CD4-positive, alpha-beta T cell treated with Interleukin-15 for 1 hour (primary cell): ENCODE results near the gene TMTC4.
"Not testable (repeated sequence)": the region's sequence is repeated elsewhere in the genome, so short reads cannot be mapped to it uniquely, and the experiment has no call there.

Source experiments
- DNase-seq: peaks from one replicate; pipeline ENCODE4 v3.0.0-alpha.2; 2020

Gene TMTC4

DNA sequence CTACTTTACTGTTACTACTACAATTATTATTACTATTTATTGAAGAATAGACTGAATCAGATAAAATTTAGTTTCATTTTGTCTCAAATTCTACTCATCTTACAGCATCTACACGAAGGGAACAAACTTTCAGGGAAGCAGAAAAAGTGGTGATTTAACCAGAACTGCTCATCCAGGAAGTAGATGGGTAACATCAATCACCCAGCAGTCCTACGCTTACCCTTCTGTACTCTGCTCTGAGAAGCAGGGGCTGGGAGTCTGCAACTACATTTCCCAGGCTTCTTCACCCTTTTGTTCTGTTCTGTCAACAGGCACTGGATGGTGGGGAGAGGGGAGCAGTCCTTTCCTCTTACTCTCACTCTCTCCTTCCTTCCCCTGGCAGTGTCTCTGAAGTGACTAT lies 54.7 kb downstream of the TMTC4 start:
- DNase-seq: no peak

DNA sequence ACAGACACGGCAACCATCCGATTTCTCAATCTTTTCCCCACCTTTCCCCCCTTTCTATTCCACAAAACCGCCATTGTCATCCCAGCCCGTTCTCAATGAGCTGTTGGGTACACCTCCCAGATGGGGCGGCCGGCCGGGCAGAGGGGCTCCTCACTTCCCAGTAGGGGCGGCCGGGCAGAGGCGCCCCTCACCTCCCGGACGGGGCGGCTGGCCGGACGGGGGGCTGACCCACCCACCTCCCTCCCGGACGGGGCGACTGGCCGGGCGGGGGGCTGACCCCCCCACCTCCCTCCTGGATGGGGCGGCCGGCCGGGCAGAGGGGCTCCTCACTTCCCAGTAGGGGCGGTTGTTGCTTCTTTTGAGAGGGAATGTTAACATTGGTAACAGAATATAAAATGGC lies 55.7 kb downstream of the TMTC4 start:
- not testable (repeated sequence) for DNase-seq

DNA sequence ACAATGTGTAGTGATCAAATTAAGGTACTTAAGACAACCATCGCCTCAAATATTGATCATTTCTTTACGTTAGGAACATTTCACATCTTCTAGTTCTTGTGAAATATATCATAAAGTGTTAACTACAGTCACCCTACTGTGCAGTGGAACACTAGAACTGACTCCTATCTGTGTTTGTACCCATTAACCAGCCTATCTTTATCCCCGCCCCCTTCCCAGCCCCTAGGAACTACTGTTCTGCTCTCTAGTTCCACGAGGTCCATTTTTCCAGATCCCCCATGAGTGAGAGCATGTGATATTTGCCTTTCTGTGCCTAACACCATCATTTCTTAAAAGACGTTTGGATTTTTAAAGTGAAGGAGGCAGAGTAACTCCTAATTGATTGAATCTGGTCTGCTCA lies 61.6 kb downstream of the TMTC4 start:
- DNase-seq: no peak

DNA sequence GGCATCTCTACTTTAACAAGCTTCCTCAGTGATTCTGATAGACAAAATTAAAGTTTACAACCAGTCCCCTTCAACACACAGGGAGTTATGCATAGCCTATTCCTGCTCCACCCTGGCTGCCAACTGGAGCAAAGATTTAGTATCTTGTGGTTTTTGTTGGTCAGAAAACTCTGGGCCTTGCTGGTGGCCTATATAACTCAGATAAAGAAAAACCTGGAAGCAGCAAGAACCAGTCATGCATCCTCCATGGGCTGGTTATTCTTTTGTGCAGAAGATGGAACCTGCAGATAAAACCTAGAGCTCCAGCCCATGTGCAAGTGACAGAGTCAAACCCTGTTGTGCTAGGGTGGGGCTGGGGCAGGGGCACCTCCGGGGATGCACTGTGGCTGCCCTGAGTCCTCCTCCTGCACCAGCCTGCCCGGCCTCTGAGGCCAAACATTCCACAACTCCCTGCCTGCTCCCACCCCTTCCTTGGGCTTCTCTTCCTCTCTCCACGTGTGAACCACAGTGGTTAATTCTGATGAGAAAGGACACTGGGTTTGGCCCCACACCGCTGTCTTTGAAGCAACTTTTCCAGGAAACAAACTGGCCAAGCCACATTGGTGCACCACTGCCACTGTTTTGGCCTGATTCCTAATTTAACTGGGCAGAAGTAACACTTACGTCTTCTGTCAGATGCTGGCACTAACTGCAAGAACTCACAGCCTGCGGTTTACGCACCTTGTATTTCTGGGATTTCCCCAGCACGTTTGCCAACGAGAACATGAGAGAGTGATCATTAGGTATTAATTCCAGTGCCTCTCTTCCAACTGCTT lies 62.7 kb downstream of the TMTC4 start:
- DNase-seq: peak; percentile 19

DNA sequence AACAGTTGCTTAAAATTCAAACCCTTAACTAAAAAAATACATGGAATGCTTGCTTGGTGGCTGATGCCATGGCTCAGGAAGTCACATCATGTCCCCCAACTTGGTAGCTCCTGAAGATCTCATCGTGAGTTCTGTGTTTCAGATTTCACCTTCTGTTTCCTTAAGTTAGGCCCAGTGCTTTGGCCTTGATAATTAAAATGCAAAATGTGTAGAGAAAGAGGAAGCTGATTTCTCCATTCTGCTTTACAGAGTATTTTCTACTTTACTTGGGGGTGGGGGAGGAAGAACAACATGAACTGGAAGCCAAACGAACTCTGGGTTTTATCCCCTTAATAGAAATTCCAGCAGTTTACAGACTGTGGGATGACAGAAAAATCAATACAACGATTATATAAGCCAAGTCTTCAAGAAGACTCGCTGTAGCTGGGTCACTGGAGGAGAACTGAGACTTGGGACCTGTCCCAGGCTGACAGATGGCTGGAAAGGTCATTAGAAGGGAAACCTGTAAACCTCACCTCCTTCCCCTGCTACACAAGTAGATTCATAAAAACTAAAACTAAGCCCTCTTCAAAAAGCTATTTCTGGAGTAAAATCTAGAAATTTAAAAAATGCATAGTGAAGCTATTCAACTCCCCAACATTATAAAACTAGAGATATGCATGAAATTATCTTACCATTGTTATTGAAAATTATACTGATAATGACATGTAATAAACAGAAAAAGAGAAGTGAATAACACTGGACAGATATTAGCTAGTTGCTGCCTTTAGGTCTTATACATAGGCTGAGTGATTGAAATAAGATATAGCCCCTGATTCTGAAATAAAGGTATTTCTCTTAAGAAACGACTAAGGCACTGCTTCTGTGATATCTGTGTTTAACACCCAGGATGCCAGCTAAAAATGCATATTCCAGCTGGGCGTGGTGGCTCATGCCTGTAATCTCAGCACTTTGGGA lies 63.9 kb downstream of the TMTC4 start:
- DNase-seq: no peak

DNA sequence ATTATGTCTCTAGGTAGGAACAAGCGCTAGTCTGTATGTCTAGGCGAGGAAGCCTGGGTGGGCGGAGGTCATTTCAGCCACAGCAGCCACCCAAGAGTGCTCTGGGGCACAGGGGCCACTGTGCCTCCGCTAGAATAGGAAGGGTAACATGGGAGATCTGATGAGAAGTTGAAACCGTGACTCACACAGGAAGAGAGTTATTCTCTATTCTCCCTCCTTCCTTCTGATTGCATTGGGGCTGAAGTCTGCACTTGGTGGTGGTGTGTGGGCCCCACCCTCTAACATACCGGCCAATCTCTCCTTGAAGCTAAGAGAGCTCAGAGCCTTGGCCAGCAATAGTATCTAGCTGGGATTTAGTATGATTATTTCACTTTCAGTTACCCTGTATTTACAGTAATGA lies 65.7 kb downstream of the TMTC4 start:
- DNase-seq: peak; percentile 27

DNA sequence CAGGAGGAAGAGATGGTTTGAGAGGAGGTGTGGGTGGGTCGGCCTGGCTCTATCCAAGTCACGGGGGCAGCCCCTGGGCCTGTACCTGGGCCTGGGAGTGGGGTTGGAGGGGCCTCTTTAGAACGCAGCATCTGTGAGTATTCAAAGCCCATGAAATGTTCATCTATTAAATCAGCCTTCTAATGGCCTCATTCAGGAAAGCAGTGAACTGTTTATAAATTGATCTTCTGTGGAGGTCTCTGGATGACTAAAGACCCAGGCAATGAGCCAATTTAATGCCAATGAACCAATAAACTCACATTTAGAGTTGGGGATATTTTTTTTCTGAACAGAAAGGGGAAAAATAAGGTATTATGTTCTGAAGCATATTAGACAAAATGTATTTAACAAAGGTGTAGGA lies 66.1 kb downstream of the TMTC4 start:
- no peak for DNase-seq

DNA sequence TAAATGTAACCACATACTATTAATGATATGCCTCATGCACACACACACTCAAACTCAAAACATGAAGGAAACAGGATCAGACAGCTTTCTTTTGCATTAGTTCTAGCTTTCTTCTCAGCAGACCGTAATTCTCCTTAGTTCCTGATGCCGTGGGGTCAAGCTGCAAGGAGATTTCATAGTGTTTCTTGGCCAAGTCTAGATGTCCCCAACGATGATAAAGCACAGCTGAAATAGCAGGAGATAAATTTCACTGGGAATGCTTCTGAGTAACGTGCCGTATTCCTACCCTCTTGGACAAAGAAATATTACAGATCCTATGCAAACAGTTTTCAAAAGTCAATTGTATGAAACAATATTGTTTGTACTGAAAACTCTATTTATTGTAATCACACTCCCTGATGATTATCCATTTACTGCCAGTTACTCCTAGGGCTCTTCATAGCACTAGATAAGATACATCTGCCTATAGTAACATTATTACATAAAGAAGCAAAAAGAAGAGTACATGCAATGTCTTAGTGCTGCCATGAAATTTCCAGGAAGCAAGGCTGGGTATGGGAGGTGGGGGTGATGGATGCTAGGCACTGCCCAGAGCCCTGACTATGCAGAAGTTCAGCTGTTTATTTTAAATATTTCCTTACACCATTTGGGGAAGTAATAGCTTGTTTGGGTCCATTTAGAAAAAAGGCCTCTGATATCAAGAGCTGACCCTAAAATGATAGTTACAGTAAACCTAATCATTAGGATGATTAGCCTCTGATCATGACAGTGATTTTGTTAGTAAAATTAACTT lies 69.5 kb downstream of the TMTC4 start:
- DNase-seq: no peak

DNA sequence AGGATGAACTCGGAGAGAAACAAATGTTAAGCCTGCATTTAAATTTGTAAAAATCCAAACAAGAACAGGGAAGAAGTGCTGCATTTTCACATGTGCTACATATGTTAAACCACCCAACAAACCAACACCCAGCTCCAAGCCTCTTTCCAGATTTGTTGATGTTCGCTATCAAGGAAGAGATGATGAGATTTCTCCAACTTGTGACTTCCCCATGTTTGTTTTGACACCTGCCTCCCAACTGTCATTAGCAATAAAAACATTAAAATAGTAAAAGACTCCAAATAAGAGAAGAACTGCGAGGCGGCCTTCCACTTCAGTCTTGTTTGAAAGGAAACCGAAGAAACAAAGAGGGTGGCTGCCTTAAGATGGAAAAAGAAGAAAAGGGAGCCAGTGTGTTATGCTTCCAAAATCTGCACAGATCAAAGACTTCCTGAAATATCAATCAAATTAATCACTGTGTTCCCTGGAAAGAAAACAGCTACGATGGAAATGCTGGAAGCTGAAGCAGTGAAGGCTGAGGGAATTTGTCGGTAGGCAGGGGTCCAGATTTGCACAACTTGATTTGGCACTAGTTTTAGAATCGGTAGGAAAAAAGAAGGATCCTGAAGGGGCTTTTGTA lies 72.0 kb downstream of the TMTC4 start:
- DNase-seq: no peak

DNA sequence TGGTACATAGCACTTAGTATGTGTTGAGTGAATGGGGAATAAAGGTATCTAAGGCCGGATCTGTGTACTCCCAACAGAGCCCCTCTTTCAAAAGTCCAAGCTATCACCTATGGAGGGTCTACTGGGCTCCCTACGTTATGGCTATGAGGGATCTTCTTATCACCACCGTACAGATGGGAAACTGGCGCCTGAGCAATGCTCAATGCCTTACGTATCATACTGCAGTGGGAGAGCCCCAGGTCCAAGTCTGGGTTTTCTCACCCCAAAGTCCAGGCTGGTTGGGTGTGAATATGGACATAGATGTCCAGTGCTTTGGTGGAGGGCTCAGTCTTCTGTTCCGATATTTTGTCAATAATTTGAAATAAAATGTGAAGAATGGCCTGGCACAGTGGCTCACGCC lies 72.9 kb downstream of the TMTC4 start:
- no peak for DNase-seq

DNA sequence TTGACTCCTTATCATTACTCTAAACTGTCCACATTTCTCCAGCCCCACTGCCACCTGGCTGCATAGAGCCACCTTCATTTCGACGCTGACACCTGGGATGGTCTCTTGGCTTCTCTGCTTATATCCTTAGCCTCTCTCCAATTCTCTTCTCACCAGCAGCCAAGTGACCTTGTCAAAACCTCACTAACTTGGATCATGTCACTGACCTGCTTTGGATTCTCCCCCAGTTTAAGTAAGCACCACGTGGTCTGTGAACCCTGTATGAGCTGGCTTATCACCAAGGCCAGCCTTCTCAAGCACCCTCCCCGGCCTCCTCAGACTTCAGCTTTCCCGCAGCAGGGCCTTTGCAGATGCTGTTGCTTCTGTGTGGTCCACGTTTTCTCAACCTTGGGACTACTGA lies 73.7 kb downstream of the TMTC4 start:
- DNase-seq: no peak

DNA sequence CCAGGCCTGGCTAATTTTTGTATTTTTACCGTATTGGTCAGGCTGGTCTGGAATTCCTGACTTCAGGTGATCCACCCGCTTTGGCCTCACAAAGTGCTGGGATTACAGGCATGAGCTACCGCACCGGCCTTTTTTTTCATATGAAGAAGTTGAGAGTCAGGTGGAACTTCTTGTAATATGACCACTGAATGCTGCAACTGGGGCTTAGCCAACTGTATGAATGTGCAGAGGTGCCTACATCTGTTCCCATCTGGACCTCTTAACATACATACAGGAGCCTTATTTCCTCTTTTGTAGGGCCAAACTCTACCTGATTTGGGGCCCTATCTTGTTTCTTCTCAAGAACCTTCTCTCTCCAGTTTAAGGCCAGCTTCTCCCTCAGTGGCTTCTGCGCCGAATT lies 74.1 kb downstream of the TMTC4 start:
- no peak for DNase-seq

DNA sequence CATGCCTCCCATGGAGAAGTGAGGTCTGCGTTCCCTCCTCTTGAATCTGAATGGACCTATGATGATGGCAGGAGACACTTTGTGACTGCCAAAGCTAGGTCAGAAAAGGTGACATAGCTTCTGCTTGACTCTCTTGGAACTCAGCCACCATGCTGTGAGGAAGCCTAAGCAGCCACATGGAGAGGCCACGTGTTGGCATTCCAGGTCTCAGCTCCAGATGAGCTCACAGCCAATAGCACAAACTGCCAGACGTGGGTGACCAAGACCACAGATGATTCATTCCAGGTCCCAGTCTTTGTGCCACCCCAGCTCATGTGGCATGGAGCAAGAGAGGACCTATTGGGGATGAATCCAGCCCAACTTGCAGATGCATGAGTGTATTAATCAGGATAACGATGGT lies 77.3 kb downstream of the TMTC4 start:
- DNase-seq: no peak

DNA sequence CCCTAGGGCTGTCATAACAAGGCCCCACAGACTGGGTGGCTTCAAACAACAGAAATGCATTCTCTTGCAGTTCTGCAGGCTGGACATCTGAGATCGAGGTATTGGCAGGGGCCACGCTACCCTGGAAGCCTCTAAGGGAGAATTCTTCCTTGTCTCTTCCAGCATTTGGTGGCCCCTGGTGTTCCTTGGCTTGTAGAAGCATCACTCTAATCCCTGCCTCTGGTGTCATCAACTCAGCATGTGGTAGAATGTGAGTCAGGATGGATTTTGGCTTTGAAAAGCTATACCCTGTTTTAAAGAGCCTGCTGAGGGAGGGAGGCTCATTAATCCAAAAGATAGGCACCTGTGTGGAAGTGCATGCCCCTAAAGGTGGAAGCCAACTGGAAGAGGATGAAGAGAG lies 78.1 kb downstream of the TMTC4 start:
- DNase-seq: no peak

DNA sequence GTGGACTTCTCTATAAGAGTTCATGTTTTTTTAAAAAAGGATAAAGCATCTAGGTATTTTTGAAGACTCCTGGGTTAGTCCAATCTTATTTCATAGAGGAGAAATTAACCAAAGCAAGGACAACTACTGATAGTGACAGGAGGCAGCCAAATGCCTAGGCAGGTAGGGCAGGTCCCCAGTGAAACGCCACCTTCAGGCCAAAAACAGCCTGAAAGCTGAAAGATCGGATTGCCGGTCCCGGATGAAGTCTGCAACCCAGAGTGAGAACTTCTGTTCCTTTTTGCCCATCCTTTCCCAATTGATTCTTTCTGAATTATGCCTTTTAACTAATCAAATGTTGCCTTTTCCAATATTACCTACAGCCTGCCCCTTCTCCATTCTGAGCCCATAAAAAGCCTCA lies 79.9 kb downstream of the TMTC4 start:
- DNase-seq: no peak

DNA sequence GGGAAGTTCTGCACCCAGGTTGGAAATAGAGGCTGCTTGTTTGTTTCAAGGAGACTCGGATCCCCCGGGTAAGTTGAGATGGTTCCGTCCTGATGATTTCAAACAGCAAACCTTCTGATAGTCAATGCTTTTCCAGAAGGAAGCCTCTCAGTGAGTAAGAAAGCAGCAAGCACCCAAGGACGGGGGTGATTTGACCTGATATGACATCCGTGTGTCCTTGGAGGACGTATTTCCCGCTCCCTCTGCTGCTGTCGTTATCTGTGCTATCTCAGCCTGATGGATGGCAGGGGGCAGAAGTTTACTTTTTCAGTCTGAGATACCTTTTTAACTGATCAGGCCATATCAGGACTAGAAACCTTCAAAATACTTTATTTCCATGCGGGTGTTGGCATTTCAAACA lies 80.3 kb downstream of the TMTC4 start:
- DNase-seq: no peak

DNA sequence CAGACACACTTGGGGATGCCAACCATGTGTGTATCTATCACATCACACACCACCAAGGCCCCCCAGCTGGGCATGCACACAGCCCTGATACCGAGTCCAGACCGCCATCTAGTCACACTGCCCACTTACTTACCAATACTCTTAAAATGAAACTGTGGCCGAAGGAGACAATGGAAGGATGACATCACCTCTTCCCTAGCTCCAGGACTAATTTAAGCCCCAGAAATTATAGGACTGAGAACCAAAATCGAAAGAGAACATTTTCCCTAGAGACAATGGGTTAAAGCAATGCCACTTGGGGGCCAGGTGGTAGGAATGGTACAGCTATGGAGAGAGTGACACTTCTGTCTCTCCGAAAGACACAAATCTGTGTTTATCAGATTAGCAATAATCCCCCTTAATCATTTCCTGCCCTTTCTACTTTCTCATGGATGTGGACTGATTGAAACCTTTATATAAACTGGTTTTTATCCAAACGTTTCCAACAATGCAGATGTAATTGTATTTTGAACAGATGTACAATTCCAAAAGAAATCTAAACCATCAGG lies 85.3 kb downstream of the TMTC4 start:
- no peak for DNase-seq

DNA sequence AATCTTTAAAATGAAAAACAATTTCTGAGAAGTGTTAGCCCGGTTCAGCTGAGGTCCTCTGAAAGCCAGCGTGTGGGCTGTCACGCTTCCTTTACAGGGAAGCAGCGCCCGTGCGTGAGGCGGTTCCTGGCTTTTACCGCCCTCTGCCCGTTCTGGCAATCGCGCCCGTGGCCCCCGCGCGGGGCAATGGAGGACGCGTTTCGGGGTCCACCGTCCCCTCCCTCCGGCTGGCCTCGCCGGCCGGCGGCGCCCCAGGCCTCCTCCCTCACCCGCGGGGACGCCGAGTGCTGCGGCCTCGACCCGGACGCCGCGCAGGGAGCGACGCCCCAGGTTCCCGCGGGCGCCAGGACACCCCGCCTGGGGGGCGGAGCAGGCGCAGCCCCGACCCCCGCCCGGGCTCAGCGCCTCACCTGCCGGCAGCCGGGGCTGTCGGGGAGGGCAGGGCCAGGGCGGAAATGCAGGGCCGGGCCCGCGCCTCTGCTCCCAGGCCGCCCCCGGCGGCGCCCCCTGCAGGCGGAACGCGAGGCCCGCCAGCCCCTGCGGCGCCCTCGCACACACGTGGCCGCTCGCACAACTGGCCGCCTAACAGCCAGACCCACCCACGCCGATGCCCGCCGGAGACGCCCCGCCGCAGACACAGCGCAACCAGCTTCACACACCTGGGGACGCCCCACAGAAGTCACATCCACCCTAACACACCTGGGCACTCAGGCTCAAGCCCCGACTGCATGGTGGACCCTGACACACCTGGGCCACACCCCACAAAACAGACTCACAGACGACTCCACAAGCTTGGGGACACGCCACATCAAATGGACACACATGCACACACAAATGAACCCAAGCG lies 86.0 kb downstream of the TMTC4 start, which contains the start of gene GGACT:
Gene GGACT (minus strand): TSS at position 459 of the 847 bp plus-strand sequence. CDS start 56,198 bp downstream, outside the sequence.
- DNase-seq: peak; percentile 83

DNA sequence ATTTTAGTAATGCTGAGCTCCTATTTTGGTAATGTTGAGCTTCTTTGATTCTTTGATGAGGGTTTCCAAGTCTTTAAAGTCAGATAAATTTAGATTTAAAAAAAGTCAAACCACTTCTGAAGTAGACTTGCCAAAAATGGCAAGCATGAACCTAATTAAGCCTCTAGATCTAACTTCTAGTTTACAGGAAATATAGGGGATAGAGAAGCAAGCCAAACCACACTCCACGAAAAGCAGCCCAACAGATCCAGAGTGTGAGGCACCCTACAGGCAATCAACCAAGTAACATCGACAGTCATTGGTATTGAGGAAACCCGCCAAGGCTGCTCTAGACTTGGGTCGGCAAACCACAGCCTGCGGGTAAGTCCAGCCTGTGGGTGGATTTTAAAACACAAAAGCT lies 89.7 kb downstream of the TMTC4 start:
- DNase-seq: no peak

DNA sequence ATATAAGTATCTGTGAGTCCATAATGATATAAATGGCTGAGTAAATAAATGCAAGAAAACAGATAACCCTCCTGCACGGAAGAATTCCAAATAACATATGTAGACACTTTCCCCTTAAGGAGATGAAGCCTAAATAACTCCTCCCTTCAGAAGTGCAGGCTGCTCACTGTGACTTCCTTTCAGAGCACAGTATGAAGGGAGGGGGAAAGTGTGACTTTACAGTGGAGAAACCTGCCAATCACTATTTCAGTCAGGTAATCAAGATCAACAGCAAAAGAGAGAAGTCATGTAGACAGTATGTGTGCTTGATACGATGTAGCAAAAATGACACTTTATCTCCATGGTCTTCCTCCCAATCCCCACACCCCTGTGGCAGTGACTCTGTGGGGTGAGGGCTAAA lies 93.1 kb downstream of the TMTC4 start:
- no peak for DNase-seq

DNA sequence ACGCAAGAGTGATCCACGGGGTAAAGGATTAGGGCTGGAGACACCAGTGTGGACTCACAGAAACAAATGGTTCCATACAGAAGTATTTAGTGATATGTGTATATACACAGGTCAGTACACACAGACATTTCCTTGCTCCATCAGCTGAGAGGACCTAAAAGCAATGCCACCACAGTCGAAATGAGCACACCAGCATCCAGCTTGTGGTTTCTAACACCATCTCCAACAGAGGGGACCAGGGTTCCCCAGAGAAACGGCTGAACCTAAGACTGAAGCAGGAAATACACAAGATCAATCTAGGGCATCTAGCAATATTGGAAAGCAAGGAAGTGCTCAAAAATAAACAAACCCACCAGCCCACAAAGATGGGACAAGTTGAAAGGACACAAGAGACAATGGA lies 93.6 kb downstream of the TMTC4 start:
- no peak for DNase-seq
